ENCODE data around the gene CMSS1. TPM values are rescaled to one million over a fixed set of nuclear protein-coding genes. Genes with fewer than 3 reads are reported as not detected.

Gene CMSS1
- total RNA-seq, 4 donors from 2014 or later, result 23.2 to 89.5 (median 67.6) TPM

DNA sequence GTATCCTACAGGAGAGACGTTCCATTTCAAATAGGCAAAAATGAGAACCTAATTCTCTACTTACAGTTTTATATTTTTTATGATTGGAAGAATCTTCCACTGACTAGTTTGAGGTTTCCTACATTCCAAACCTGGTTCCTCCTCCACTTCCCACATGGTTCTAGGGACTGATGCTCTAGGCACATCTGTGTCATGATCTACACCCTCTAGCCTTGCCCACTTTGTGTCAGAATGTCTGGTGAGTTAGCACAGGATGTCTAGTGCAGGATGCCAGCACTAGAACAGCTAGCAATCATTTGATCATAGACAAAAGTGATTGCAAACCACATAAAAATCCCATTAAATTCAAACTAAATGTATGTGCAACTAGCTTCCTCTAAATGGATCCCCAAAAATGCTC, 323.3 kb downstream of the CMSS1 start:
- H3K36me3 ChIP-seq, result no peaks in the 10 kb centered on the region
- no peak for TF ChIP-seq POLR2A (IDR thresholded peaks at IDR 0.05)
- TF ChIP-seq, protein P1, sequence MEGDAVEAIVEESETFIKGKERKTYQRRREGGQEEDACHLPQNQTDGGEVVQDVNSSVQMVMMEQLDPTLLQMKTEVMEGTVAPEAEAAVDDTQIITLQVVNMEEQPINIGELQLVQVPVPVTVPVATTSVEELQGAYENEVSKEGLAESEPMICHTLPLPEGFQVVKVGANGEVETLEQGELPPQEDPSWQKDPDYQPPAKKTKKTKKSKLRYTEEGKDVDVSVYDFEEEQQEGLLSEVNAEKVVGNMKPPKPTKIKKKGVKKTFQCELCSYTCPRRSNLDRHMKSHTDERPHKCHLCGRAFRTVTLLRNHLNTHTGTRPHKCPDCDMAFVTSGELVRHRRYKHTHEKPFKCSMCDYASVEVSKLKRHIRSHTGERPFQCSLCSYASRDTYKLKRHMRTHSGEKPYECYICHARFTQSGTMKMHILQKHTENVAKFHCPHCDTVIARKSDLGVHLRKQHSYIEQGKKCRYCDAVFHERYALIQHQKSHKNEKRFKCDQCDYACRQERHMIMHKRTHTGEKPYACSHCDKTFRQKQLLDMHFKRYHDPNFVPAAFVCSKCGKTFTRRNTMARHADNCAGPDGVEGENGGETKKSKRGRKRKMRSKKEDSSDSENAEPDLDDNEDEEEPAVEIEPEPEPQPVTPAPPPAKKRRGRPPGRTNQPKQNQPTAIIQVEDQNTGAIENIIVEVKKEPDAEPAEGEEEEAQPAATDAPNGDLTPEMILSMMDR (IDR thresholded peaks at IDR 0.05 in 4 of 5, conservative IDR thresholded peaks at IDR 0.05 in 1 of 5), result no peak
- in situ Hi-C loops (cut with MboI; ENCODE audit: low sequenced_read_pairs in 4 of 4), result no loop called here
- ATAC-seq (no peak), DNase-seq (no peak)
- no peaks in the 10 kb centered on the region for H3K27me3 ChIP-seq
- intact Hi-C loops (cut with DNase I; ENCODE audit: low total_unique reads), result no loop called here
- H3K9me3 ChIP-seq, result peaks cover 0 to 5% (median 0%) of the 10 kb centered on the region in 3 donors
- H3K4me3 ChIP-seq, result no peak overlapping the region
- H3K27ac ChIP-seq, result no peak overlapping the region
- H3K4me1 ChIP-seq, result peaks cover 0 to 8% of the 10 kb centered on the region in 2 donors

DNA sequence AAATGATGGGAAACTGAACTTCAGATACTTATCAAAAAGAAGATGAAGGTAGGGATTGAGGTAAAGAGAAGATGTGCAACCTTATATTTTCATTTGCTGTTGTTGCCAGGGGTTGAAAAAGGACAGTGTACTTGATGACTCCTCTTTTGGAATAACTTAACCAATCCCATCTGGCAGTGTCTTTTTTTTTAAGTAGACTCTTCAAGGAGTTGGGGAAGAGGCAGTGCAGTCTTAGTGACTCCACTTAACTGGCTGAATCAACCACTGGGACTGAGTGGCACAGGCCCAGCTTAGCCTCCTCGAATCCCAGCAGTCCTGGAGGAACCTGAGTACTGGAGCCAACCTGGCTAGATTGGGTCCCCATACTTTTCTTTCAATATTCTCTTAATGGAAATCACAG, 323.9 kb downstream of the CMSS1 start:
- no peak for ATAC-seq
- no peaks in the 10 kb centered on the region for H3K27me3 ChIP-seq
- intact Hi-C loops (cut with DNase I; ENCODE audit: low total_unique reads) (no loop called here), in situ Hi-C loops (cut with MboI; ENCODE audit: low sequenced_read_pairs in 4 of 4) (no loop called here)
- no peak overlapping the region for H3K4me3 ChIP-seq
- TF ChIP-seq, protein P1 (IDR thresholded peaks at IDR 0.05 in 4 of 5, conservative IDR thresholded peaks at IDR 0.05 in 1 of 5), result no peak
- TF ChIP-seq POLR2A (IDR thresholded peaks at IDR 0.05), result no peak
- peaks cover 0 to 5% (median 0%) of the 10 kb centered on the region in 3 donors for H3K9me3 ChIP-seq
- no peak for DNase-seq
- H3K36me3 ChIP-seq, result no peaks in the 10 kb centered on the region
- no peak overlapping the region for H3K27ac ChIP-seq
- H3K4me1 ChIP-seq, result peaks cover 0 to 3% of the 10 kb centered on the region in 2 donors

DNA sequence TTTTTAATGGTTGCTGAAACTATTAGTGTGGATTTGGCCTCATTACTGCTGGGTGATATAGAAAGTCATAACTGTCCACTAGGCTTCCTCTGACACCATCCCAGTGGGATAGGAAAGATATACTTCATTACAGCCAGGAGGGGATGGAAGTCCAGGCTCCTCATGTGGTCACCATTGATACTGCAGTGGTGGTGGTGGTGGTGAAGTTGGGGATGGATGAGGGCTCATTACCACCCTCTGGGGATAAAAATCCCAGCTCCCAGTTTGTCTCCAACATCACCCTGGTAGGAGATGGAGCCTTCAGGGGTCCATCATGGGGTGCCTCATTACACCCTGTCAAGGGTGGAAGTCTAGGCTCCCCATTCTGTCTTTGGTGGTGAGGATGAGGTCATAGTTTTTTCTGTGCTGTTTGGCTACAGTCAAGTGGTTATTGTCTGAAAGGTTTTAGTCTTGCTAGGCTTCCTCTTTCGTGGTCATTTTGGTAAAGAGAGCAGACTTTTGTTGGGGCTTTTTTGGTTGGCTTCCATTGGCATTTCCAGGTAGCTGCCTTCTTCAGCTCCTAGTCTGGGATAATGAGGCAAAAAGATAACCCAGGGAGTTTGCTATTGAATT, 326.7 kb downstream of the CMSS1 start:
- no peak for TF ChIP-seq POLR2A (IDR thresholded peaks at IDR 0.05)
- TF ChIP-seq, protein P1 (IDR thresholded peaks at IDR 0.05 in 4 of 5, conservative IDR thresholded peaks at IDR 0.05 in 1 of 5), result no peak
- H3K4me1 ChIP-seq, result peaks cover 2 to 4% of the 10 kb centered on the region in 2 donors
- no peaks in the 10 kb centered on the region for H3K36me3 ChIP-seq
- peaks cover 0 to 5% (median 0%) of the 10 kb centered on the region in 3 donors for H3K9me3 ChIP-seq
- in situ Hi-C loops (cut with MboI; ENCODE audit: low sequenced_read_pairs in 4 of 4), result no loop called here
- no peak overlapping the region for H3K4me3 ChIP-seq
- H3K27me3 ChIP-seq, result no peaks in the 10 kb centered on the region
- ATAC-seq, result no peak
- no peak for DNase-seq
- no peak overlapping the region for H3K27ac ChIP-seq
- intact Hi-C loops (cut with DNase I; ENCODE audit: low total_unique reads), result no loop called here

DNA sequence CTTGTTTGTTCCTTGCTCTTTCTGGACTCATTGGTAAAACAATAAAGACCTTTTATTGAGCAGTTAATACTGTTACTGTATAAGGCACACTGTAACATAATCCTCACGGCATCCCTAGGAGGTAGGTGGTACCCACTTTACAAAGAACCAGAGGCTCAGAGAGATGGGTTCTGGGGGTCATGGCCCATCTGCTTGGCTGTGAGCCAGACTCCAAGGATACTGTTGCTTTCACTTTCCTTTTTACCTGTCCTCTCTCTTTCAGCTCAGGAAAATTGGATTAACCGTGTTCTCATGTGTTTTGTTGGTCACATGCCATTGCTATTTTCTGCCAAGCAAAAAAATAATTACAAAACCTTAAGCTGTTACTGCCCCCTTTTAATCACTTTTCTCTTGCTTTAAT, 331.5 kb downstream of the CMSS1 start:
- Histone ChIP-seq H3K4me1 (peaks cover 20 to 25% of the 10 kb centered on the region in 2 donors), H3K27me3 (no peaks in the 10 kb centered on the region), H3K4me3 (no peak overlapping the region), H3K36me3 (no peaks in the 10 kb centered on the region), H3K9me3 (no peaks in the 10 kb centered on the region), H3K27ac (peak overlapping the region in 3 of 4 donors; percentile 45 to 63 (median 58))
- no peak for DNase-seq
- in situ Hi-C loops (cut with MboI; ENCODE audit: low sequenced_read_pairs in 4 of 4), result no loop called here
- intact Hi-C loops (cut with DNase I; ENCODE audit: low total_unique reads), result no loop called here
- ATAC-seq, result no peak
- TF ChIP-seq POLR2A (IDR thresholded peaks at IDR 0.05), result no peak
- TF ChIP-seq, protein P1 (IDR thresholded peaks at IDR 0.05 in 4 of 5, conservative IDR thresholded peaks at IDR 0.05 in 1 of 5), result no peak
